Inferior parietal cortex (tissue), 1 donor: ENCODE results near the gene NEU2.
"Not testable (repeated sequence)": the region's sequence is repeated elsewhere in the genome, so short reads cannot be mapped to it uniquely, and the experiment has no call there.

Source experiments
- DNase-seq: peaks from one replicate; pipeline ENCODE4 v3.0.0-alpha.2; 2016; ENCODE audit errors: extremely low spot score

Gene NEU2

DNA sequence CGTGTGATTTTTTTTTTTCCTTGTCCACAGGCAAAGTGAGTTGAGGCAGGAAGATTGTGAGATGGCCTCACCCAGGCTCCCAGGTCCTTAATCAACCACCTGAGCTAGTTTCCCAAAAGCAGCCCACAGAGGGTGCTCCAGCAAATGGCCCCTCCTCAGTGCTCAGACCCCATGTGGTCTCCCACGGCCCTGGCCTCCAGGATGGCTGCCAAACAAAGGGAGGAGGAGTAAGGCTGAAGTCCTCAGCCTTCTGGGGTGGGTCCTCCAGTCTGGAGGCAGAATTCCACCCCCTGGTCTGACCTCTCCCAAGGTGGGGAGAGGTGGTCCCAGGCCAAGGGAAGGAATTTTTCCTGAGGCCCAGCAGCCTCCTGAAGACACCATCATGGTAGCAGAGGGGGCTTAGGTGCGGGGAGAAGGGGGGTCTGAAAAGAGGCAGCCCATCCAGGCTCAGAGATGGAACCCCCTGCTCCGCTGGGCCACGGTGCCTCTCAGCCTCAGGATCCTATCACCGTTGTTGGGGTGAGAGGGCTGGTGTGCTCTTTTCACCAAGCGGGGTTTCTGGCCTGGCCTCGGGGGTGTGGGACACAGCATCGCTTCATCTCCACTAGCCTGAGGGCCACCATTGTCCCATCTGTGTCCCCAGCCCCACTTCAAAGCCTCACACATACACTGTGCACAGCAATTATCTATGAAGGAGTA, 21.8 kb upstream of the NEU2 start:
- DNase-seq: no peak

DNA sequence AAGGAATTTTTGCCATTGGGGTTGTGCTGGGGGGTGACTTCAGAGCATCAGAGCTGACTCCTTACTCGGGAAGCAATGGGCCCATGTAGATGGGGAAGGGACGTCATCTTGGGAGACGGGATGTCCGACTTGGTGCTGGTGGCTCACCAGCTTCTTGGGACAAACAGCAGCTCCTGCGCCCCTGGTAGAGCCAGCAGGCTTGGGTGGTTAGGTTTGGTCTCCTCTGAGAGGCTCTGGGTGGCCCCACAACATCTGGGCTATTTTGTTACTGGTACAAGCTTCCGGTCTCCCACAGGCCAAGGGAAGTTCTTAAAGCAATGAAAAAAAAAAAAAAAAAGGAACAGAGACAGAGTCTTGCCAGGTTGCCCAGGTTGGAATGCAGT, 21.2 kb upstream of the NEU2 start:
- DNase-seq: no peak

DNA sequence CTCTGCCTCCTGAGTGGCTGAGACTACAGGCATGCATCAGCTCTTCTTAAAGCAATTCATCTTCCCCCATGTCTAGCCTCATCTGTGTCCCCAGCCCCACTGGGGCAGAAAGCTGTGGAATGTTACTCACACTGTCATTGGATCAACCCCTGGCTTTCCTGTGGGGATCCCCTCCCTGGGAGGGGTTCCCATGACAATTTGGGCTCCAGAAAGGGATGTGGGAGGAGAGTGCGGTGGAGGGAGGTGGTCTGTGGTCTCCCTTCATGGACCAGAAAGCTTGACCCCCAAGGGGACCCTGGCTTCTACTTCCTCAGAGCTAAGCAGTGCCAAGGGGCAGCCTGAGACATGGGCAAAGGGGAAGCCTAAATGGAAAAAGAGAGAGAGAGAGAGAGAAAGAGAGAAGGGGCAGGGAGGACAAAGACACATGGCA, 20.8 kb upstream of the NEU2 start:
- DNase-seq: no peak

DNA sequence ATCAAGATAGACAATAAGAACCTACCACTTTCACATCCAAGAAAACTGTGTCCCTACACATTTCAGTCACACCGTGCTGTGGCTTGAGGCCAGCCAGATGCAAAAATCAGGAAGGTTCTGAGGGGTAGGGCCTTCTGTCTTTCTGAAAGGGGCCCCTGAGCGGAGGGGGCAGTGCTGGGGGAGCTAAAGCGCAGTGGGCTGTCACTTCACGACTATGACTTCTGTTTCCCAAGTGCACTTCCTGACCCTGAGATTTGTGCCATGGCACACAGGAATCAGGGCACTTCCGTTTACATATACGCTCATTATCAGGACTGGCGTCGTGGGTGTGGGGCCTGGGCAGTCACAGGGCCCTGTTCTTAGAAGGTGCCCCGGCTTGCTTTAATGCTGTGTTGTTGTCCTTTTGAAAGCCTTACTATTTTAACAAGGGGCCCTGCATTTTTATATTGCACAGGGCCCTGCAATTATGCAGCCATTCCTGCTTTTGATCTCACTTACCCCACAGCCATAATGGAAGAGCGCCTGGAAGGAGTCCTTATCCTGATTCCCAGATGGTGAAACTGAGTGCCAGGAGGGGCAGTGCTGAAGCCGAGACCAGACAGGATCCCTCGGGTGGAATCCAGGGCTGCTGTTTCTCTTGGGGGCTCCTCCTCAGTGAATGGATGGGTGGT, 20.0 kb upstream of the NEU2 start:
- no peak for DNase-seq

DNA sequence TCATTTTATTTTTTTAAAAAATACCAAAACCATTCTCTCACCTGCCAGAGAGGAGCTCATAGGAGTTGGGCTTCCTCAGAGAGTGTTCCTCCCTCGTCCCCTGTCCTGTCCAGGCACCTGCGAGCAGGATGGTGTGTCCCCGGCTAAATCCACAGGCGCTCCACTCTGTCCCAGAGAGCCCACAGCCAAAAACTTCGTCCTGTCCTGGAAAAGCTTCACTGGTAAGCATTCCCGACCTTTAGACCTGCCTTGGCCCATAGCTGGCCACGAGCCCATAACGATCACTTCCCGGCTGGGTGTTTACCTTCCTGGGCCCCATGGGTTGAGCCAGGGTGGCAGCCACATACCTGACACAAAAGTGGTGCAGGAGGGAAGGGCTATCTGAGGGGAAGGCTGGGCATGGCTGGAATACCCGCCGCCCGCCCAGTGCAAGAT, 19.4 kb upstream of the NEU2 start, which contains the start of gene NGEF:
NGEF (minus strand) TSS at position 230 of the 435 bp plus-strand sequence. CDS start 38,366 bp downstream, outside the sequence.
- no peak for DNase-seq

DNA sequence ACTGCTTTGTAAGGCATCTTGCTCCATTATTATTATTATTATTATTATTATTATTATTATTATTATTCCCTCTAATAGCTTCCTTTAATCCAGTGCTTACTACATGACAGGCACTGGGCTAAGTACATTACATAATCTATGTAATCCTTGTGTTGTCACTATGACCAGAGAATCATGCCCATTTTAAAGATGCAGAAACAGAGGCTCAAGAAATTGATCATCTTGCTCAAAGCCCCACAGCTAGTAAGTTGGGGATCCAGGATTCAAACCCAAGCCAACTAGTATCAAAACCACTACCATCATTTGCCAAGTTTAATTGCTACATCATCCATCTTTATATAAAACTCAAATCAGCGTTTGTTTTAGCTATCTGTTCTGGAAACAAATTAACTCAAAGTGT, 18.8 kb upstream of the NEU2 start:
- DNase-seq: no peak

DNA sequence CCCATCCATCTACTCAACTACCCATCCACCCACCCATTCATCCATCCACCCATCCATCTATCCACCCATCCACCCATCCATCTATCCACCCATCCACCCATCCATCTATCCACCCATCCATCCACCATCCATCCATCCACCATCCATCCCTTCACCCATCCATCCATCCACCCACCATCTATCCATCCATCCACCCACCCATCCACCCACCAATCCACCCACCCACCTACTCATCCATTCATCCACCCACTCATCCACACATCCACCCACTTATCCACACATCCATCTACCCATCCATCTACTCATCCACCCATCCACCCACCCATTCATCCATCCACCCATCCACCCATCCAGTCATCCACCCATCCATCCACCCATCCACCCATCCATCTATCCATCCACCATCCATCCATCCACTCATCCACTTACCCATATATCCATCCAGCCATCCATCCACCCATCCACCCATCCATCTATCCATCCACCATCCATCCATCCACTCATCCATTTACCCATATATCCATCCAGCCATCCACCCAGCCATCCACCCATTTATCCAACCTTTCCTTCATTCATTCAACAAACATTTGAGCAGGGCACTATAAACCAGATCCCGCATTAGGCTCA, 17.3 kb upstream of the NEU2 start:
- no peak for DNase-seq

DNA sequence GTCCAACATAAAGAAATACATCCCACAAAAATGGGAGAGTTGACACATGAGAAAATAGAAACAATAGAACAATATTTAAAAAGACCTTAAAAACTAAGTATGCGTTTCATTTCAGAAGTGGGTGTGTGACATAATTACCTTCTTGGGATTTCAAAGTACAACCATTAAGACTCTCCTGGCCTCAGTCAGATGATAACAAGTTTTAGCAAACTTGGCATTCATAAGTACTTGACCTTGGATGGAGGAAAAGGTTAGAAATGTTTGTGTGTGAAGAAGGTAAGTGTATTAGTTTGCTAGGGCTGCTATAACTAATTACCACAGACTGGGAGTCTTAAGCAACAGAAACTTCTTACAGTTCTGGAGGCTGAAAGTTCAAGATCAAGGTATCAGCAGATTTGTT, 14.5 kb upstream of the NEU2 start:
- no peak for DNase-seq

DNA sequence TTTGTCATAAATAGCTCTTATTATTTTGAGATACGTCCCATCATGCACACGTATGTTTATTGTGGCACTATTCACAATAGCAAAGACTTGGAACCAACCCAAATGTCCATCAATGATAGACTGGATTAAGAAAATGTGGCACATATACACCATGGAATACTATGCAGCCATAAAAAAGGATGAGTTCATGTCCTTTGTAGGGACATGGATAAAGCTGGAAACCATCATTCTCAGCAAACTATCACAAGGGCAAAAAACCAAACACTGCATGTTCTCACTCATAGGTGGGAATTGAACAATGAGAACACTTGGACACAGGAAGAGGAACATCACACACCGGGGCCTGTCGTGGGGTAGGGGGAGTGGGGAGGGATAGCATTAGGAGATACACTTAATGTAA, 12.9 kb upstream of the NEU2 start:
- DNase-seq: not testable (repeated sequence)

DNA sequence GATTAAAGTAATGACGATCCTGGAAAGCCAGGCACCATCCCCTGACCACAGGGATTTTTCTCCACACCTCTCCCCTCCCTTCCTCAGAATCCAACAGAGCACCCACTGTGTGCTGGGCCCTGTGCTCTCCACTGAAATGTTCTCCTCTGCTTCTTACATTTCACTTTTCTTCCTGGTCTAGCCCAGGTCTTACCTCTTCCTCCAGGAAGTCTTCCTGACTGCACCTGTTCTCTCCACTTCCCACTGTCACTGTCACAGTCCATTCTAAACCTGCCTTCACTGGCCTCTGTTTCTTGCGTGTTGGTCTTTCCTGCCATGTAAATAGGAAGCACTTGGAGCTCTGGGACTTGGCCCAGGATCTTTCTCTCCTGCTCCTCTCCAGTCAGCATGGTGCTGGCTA, 12.0 kb upstream of the NEU2 start:
- DNase-seq: no peak

DNA sequence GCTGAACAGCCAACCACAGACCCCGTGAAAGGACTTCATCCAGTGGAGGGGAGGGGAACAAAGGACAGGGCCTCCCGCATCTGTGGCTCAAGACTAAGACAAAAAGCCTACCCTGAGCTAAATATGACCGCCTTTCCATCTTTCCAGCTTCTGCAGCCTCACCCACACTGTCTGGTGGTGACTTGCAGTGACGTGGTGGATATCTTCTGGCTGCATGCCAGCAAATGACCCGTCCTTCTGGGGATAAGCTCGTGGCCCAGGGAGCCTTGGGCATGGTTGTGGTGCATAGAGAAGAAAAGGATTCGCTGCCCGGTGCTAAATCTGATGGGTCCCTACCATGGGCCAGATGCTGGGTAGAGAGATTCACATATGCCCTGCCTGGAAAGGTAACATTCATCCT, 10.7 kb upstream of the NEU2 start:
- DNase-seq: no peak

DNA sequence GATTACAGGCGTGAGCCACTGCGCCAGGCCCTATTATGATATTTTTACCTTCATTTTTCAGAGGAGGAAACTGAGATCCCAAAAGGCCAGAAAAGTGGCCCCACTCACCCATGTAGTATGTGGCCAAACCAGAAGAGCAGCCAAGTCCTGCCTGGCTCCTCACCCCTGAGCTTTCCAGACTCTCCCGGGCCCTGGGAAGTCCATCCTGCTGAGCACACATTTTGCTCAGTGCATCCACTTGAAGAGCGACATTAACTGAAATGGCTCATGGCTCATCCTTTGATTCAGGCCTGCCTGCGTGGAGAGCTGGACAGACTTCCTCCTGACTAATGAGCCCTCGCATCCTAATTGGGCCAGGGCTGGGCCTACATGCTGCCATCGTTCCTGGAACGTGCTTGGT, 9.9 kb upstream of the NEU2 start:
- DNase-seq: no peak

DNA sequence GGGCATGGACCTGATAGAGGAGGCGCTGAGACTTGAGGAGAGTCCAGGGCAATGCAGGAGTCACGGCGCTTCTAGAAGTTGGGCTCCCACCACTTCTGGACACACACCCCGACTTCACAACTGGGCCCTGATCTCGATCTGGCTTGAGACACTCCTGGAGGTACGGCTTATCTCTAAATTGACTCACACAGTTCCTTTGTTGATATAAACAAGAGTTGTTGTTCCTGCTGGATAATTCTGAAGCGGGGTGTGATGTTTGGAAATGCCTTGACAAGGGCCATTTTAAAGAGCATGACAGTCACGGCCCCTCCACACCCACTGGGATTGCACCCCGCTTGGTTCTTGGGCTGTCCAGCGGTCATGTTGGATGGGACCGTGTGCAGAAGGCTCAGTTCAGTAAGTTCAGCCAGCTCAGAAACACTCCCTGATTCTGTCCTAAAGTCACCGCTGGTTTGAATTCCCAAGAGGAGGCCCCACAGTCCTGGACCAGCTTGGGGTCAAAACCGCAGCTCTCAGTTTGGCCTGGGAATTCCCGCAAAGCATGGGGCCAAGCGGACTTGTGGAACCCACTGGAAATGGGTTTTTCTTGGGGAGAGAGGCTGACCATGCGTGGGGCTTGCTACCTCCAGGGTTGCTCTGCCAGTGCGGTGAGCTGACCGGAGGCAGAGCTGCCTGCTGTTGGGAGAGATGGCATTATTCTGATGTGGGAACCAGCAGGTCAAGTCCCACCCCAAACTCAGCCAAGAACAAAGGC, 9.3 kb upstream of the NEU2 start:
- DNase-seq: no peak

DNA sequence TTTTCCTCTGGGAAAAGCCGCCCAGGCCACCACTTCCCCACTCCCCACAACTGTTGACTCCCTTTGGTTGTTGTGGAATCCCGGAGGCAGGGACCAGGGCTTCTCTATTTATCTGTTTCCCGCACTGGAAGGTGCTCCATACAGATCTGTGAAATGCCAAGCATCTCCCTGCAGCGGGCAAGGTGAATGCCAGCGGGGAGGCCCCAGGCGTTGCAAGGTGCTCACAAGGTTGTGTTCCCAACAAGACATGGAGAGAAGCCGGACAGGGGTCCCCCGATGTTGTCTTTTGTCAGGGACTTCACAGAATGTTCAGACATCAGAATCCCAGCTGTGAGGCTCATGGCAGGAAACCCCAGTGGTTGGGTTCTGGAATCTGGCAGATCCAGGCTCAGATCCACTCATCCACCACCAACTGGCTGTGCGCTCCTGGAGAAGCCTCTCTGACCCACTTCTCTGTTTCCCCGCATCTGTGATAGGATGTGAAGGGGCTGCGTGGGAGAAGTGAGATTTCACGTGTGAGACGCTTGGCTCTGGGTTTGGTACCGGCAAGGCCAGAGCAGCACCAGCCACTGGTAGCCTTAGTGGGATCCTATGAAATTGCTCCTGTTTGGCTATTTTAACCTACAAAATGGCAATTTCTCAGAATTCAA, 8.6 kb upstream of the NEU2 start:
- DNase-seq: no peak

DNA sequence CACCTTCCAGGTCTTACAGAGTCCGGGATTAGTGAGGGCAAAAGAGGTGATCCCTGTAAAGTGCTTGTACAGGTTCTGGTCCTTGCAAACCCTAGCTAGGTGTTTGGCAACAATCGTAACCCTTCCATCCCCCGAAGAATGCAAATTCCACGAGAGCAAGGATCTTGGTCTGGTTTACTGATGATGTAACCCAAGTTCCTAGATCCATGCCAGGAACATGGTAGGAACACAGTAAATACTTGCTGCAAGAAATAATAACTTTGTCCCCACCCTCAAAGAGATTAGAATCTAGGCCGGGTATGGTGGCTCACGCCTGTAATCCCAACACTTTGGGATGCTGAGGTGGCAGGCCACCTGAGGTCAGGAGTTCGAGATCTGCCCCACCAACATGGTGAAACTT, 6.8 kb upstream of the NEU2 start:
- no peak for DNase-seq

DNA sequence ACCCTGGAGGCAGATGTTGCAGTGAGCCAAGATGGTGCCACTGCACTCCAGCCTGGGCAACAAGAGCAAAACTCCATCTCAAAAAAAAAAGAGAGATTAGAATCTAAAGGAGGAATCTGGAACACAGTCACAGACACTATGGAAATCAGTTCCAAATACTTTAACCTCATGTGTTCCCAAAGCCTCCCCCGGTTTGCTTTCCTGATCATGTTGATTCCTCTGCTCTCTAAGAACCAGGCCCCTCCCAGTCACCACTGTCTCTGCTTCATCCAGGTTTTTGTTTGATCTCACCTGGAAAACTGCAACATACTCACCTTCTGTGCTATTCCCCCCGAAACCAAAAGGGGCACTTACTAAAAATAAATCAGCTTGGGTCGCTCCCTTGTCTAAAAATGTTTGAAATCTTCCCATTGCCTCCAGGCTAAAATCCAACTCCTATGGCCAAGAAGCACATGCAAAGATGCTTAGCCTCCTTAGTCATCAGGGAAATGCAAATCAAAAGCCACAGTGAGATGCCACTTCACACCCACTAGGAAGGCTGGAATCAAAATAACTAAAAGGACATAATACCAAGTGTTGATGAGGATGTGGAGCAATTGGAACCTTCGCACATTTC, 6.2 kb upstream of the NEU2 start:
- DNase-seq: no peak

DNA sequence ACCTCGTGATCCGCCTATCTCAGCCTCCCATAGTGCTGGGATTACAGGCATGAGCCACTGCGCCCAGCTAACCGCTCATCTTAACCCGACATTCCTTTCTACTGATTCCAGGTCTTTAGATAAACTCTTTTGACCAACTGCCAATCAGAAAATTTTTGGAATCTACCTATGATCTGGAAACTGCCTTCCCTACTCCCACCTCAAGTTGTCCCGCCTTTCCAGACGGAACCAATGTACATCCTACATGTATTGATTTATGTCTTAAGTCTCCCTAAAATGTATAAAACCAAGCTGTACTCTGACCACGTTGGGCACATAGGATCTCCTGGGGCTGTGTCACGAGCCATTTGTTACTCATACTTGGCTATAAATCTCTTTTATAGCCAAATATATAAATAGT, 3.2 kb upstream of the NEU2 start:
- DNase-seq: no peak

DNA sequence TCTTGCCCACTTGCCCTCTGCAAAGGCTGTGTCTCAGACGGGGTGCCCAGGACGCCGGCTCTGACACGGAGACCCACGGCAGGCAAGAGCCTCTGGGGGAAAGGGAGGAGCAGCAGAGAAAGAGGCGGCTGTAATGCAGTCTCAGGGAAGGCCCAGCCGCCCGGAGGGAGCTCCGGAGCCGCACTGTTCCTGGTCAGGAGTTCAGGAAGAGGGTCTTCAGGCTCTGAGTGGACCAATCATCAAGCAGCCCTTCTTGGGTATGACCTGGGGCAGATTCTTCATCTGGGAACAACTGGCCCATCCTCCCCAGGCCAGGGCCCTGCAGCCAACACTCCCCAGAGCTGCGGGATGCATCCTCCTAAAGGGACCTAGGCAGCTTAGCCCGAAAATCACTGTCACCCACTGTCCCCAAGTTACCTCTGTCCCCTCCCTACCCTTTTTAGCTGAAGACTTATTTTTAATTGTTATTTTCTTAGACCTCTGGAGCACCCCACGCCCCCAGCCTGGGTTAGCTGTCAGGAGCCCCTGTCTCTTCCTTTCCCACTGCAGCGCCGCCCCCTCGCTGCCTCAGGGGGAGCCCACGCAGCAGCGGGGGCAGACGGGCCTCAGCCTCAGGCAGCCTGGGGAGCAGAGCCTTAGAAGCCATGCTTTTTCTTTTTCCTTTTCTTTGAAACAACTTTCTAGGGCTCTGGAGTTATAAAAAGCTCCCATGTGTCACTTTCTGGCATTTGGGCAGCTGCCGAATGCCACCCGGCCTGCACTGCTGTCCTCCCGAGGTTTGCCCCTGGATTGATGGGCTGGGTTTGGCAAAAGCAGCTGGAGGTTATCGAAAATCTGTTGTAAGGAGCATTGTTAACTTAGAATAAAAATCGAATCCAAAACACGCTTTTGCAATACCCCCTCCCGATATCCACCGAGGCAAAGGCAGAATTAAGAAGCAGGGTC, 644 bp upstream of the NEU2 start:
- no peak for DNase-seq

DNA sequence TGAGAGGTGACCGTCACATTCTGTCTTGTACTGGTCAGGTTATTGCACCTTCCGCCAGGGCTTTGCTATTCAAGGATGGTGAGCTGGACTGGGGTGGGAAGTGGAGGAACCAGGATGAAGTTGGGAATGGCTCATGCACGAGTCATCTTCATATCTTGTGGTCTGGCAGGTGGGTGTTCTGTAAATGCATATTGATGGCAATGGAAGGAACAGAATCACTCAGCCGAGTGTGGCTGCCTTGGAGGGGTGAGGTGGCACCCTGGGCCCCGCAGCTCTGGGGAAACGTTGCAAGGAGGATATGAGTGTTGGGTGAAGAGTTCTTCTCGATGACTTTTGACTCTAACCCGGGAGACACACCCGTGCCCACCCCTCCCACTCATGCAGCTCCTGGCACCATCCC, 1.2 kb downstream of the NEU2 start:
- no peak for DNase-seq
